ENCODE results near the gene LACC1. TPM values are rescaled to one million over a fixed set of nuclear protein-coding genes. Genes with fewer than 3 reads are reported as not detected.

Gene LACC1
- total RNA-seq, 6 experiments from 2014 or later, result 3.2 to 5.2 (median 3.5) TPM

GRCh38 chr13:43864921-43865320 lies 14.8 kb upstream of the LACC1 start:
- peaks cover 33% of the 10 kb centered on the region for H3K4me1 Mint-ChIP-seq (ENCODE audit: low read depth)
- H3K27me3 Mint-ChIP-seq (ENCODE audit: insufficient read depth), result no peaks in the 10 kb centered on the region
- no peak overlapping the region for H3K4me3 Mint-ChIP-seq
- TF ChIP-seq CTCF (IDR thresholded peaks at IDR 0.05), result no peak
- DNase-seq, result no peak
- H3K27ac Mint-ChIP-seq, result no peak overlapping the region
- no peaks in the 10 kb centered on the region for H3K9me3 Mint-ChIP-seq
- H3K36me3 Mint-ChIP-seq (ENCODE audit: low read depth), result peaks cover 10% of the 10 kb centered on the region; the same call in 1 of the 2 replicates

- Mint-ChIP-seq H3K4me1 (ENCODE audit: low read depth) (peaks cover 41% of the 10 kb centered on the region), H3K27me3 (ENCODE audit: insufficient read depth) (no peaks in the 10 kb centered on the region), H3K4me3 (peak overlapping the region; percentile 46; the same call in 1 of the 2 replicates), H3K36me3 (ENCODE audit: low read depth) (peaks cover 10% of the 10 kb centered on the region; the same call in 1 of the 2 replicates), H3K9me3 (no peaks in the 10 kb centered on the region), H3K27ac (peak overlapping the region; percentile 88)
- peak; percentile 65 for DNase-seq
- TF ChIP-seq CTCF (IDR thresholded peaks at IDR 0.05), result no peak
Measured at GRCh38 chr13:43865892-43866291, 13.8 kb upstream of the LACC1 start.

GRCh38 chr13:43872181-43872580 lies 7.5 kb upstream of the LACC1 start:
- no peaks in the 10 kb centered on the region for H3K9me3 Mint-ChIP-seq
- H3K27ac Mint-ChIP-seq, result no peak overlapping the region
- H3K4me1 Mint-ChIP-seq (ENCODE audit: low read depth), result peaks cover 15% of the 10 kb centered on the region
- no peaks in the 10 kb centered on the region for H3K27me3 Mint-ChIP-seq (ENCODE audit: insufficient read depth)
- H3K36me3 Mint-ChIP-seq (ENCODE audit: low read depth), result 0 out of 2 replicates have a peak, but pooled peaks cover 3% of the 10 kb centered on the region
- TF ChIP-seq CTCF (IDR thresholded peaks at IDR 0.05), result no peak
- H3K4me3 Mint-ChIP-seq, result no peak overlapping the region
- DNase-seq, result no peak

GRCh38 chr13:43874504-43875092 lies 5.1 kb upstream of the LACC1 start:
- Mint-ChIP-seq H3K9me3 (no peaks in the 10 kb centered on the region), H3K27me3 (ENCODE audit: insufficient read depth) (no peaks in the 10 kb centered on the region), H3K4me3 (no peak overlapping the region), H3K36me3 (ENCODE audit: low read depth) (no peaks in the 10 kb centered on the region), H3K4me1 (ENCODE audit: low read depth) (peaks cover 28% of the 10 kb centered on the region), H3K27ac (no peak overlapping the region)
- peak; percentile 28 for DNase-seq
- TF ChIP-seq CTCF (IDR thresholded peaks at IDR 0.05), result peak; percentile 85

- no peak for DNase-seq
- no peak for TF ChIP-seq CTCF (IDR thresholded peaks at IDR 0.05)
- peaks cover 28% of the 10 kb centered on the region for H3K4me1 Mint-ChIP-seq (ENCODE audit: low read depth)
- H3K27me3 Mint-ChIP-seq (ENCODE audit: insufficient read depth), result no peaks in the 10 kb centered on the region
- no peak overlapping the region for H3K4me3 Mint-ChIP-seq
- peaks cover 4% of the 10 kb centered on the region; the same call in 1 of the 2 replicates for H3K36me3 Mint-ChIP-seq (ENCODE audit: low read depth)
- H3K9me3 Mint-ChIP-seq, result no peaks in the 10 kb centered on the region
- no peak overlapping the region for H3K27ac Mint-ChIP-seq
Measured at GRCh38 chr13:43876366-43876765, 3.3 kb upstream of the LACC1 start.
